ENCODE data around the gene F2RL1.
"Not testable (repeated sequence)": the region's sequence is repeated elsewhere in the genome, so short reads cannot be mapped to it uniquely, and the experiment has no call there.

F2RL1 gene

GRCh38 chr5:76849419-76850291 lies 30.8 kb downstream of the F2RL1 start, which contains the start of gene S100Z:
S100Z (plus strand) TSS chr5:76850014; CDS start chr5:76875360, 25,346 bp downstream.
- in situ Hi-C loops (cut with HindIII; ENCODE audit: low sequenced_read_pairs): no loop called here

- in situ Hi-C loops (cut with HindIII; ENCODE audit: low sequenced_read_pairs): no loop called here
Measured at GRCh38 chr5:76850543-76851145, 31.8 kb downstream of the F2RL1 start.

- in situ Hi-C loops (cut with HindIII; ENCODE audit: low sequenced_read_pairs): no loop called here
Measured at GRCh38 chr5:76851728-76852369, 33.0 kb downstream of the F2RL1 start.

- in situ Hi-C loops (cut with HindIII; ENCODE audit: low sequenced_read_pairs): no loop called here
Measured at GRCh38 chr5:76852772-76853171, 33.9 kb downstream of the F2RL1 start.

- in situ Hi-C loops (cut with HindIII; ENCODE audit: low sequenced_read_pairs): not testable (repeated sequence)
Measured at GRCh38 chr5:76853741-76854140, 34.9 kb downstream of the F2RL1 start.

GRCh38 chr5:76854644-76855043 lies 35.8 kb downstream of the F2RL1 start:
- in situ Hi-C loops (cut with HindIII; ENCODE audit: low sequenced_read_pairs): no loop called here

- in situ Hi-C loops (cut with HindIII; ENCODE audit: low sequenced_read_pairs): not testable (repeated sequence)
Measured at GRCh38 chr5:76855501-76855900, 36.7 kb downstream of the F2RL1 start.

GRCh38 chr5:76855961-76856360 lies 37.1 kb downstream of the F2RL1 start:
- in situ Hi-C loops (cut with HindIII; ENCODE audit: low sequenced_read_pairs): no loop called here

- in situ Hi-C loops (cut with HindIII; ENCODE audit: low sequenced_read_pairs): not testable (repeated sequence)
Measured at GRCh38 chr5:76856800-76857199, 38.0 kb downstream of the F2RL1 start.

- in situ Hi-C loops (cut with HindIII; ENCODE audit: low sequenced_read_pairs): no loop called here
Measured at GRCh38 chr5:76859591-76860247, 40.9 kb downstream of the F2RL1 start.

- in situ Hi-C loops (cut with HindIII; ENCODE audit: low sequenced_read_pairs): no loop called here
Measured at GRCh38 chr5:76861612-76862011, 42.8 kb downstream of the F2RL1 start.

GRCh38 chr5:76863001-76863400 lies 44.2 kb downstream of the F2RL1 start:
- in situ Hi-C loops (cut with HindIII; ENCODE audit: low sequenced_read_pairs): no loop called here

GRCh38 chr5:76866503-76866902 lies 47.7 kb downstream of the F2RL1 start:
- in situ Hi-C loops (cut with HindIII; ENCODE audit: low sequenced_read_pairs): no loop called here

GRCh38 chr5:76867038-76867437 lies 48.2 kb downstream of the F2RL1 start:
- in situ Hi-C loops (cut with HindIII; ENCODE audit: low sequenced_read_pairs): no loop called here

- in situ Hi-C loops (cut with HindIII; ENCODE audit: low sequenced_read_pairs): no loop called here
Measured at GRCh38 chr5:76867827-76868693, 49.2 kb downstream of the F2RL1 start.

GRCh38 chr5:76870046-76870445 lies 51.2 kb downstream of the F2RL1 start:
- in situ Hi-C loops (cut with HindIII; ENCODE audit: low sequenced_read_pairs): no loop called here

GRCh38 chr5:76874088-76874581 lies 55.3 kb downstream of the F2RL1 start:
- in situ Hi-C loops (cut with HindIII; ENCODE audit: low sequenced_read_pairs): no loop called here

Measured in endothelial cell of hepatic sinusoid (primary cell).